ENCODE measurements around the gene PROSER2.
A peak's percentile ranks its signal among the peaks of the same experiment; 100 is the strongest.

Gene PROSER2

GRCh38 chr10:11813855-11814567 is 9.1 kb upstream of the PROSER2 start:
- peak; percentile 52 to 75 for DNase-seq (ENCODE audit: low read depth in 2 of 2)
- no peak for TF ChIP-seq CTCF (IDR thresholded peaks at IDR 0.05; ENCODE audit: low read depth, low read length)
- no peak overlapping the region for H3K4me3 ChIP-seq (replicated peaks in 1 of 2; ENCODE audit: low read depth in 2 of 2, low read length in 2 of 2)

- no peak overlapping the region for H3K4me3 ChIP-seq (replicated peaks in 1 of 2; ENCODE audit: low read depth in 2 of 2, low read length in 2 of 2)
- no peak for DNase-seq (ENCODE audit: low read depth in 2 of 2)
- no peak for TF ChIP-seq CTCF (IDR thresholded peaks at IDR 0.05; ENCODE audit: low read depth, low read length)
Observed at GRCh38 chr10:11819027-11819426, 4.1 kb upstream of the PROSER2 start.

DNA sequence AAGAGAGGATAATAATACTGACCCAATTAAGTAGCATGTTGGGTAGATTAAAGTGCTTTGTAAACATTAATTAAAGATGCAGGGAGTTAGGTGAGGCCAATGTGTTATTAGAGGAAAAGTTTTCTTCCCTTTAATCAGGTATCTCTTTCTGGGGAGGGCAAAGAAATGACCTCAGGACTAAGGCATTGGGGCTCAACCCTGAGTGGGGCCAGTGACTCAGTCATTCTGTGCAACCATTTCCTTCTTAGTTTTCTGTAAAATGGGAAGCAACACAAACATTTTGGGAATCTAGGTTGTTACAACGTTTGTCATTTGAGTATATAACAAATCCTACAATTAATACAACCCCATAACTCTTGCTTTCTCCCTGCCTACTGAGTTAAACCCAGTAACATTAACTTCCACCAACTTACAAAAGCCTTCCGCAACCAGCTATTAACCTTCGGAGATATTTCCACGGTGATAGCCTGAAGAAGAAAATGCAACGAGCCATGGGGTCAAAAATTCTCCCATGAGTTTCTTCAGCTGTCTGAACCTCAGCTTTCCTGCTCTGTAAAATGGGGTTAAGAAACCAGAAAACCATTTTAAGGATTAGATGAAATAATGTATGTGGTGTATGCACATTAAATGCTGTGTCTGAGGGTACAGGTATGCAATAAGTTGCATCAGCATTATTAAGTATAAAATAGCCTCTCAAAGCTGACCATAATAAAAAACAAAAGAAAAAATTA is 965 bp upstream of the PROSER2 start:
- peak in 1 of 2 donors; percentile 29 for DNase-seq (ENCODE audit: low read depth in 2 of 2)
- TF ChIP-seq CTCF (IDR thresholded peaks at IDR 0.05; ENCODE audit: low read depth, low read length), result no peak

DNA sequence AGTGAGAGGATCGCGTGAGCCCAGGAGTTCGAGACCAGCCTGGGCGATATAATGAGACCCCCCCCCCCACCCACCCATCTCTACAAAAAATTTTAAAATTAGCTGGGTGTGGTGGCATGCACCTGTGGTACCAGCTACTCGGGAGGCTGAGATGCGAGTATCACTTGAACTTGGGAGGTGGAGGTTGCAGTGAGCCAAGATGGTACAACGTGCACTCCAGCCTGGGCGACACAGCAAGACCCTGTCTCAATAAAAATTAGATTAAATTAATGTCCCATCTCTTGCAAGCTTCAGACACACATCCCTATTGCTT is 391 bp upstream of the PROSER2 start:
- peak overlapping the region; percentile 37 to 81 for H3K4me3 ChIP-seq (replicated peaks in 1 of 2; ENCODE audit: low read depth in 2 of 2, low read length in 2 of 2)
- TF ChIP-seq CTCF (IDR thresholded peaks at IDR 0.05; ENCODE audit: low read depth, low read length), result no peak
- DNase-seq (ENCODE audit: low read depth in 2 of 2), result no peak

More for the DNA sequence above, 965 bp upstream of the PROSER2 start:
- no peak overlapping the region for H3K4me3 ChIP-seq (replicated peaks in 1 of 2; ENCODE audit: low read depth in 2 of 2, low read length in 2 of 2)

DNA sequence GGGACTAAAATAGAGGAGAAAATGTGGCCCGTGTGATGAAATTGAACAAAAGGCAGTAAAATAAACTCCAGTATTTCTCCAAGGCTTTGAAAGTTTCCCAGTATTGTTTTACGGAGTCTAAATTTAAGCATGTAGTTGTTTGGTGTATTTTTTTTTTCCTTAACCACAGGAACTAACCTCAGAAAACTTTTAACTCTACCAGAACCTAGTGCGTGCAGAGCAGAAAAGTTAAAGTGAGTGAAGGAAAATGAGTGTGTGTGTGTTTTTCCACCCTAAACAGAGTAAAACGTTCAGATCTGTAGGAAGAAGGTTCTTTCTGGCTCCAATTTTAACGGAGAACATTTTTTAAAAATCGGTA is 812 bp downstream of the PROSER2 start:
- peak overlapping the region; percentile 71 to 81 for H3K4me3 ChIP-seq (replicated peaks in 1 of 2; ENCODE audit: low read depth in 2 of 2, low read length in 2 of 2)
- no peak for TF ChIP-seq CTCF (IDR thresholded peaks at IDR 0.05; ENCODE audit: low read depth, low read length)
- DNase-seq (ENCODE audit: low read depth in 2 of 2), result peak; percentile 11 to 39

GRCh38 chr10:11824376-11824775 is 1.2 kb downstream of the PROSER2 start:
- H3K4me3 ChIP-seq (replicated peaks in 1 of 2; ENCODE audit: low read depth in 2 of 2, low read length in 2 of 2), result peak overlapping the region; percentile 71 to 81
- peak; percentile 18 to 39 for DNase-seq (ENCODE audit: low read depth in 2 of 2)

More at GRCh38 chr10:11824376-11824775, 1.2 kb downstream of the PROSER2 start:
- no peak for TF ChIP-seq CTCF (IDR thresholded peaks at IDR 0.05; ENCODE audit: low read depth, low read length)

Measured in cardiac fibroblast (primary cell).